Spleen (tissue), 11 donors: ENCODE measurements around the gene RIPK4. TPM values are rescaled to one million over a fixed set of nuclear protein-coding genes. Genes with fewer than 3 reads are reported as not detected.

Experiments used
- DNase-seq: peaks from one replicate; pipeline ENCODE4 v3.0.0-alpha.2; 2020
- H3K27ac ChIP-seq, 8 donors: fragments of 200-600 bp; sonication (generic) in 7 of 8; 1 replicate in 4 of 8; 2 replicates in 4 of 8; pipeline versions ENCODE4 v1.5.0 to v1.8.0; 2016 to 2021; ENCODE audit warnings: inconsistent platforms in 4 of 8, mild to moderate bottlenecking in 4 of 8, moderate library complexity in 1 of 8
- H3K27me3 ChIP-seq, 7 donors: fragments of 200-600 bp; sonication (generic) in 6 of 7; replicated peaks in 1 of 7; 1 replicate in 4 of 7; 2 replicates in 3 of 7; pipeline versions ENCODE4 v1.5.0 to v1.8.0; 2016 to 2021; ENCODE audit warnings: inconsistent platforms in 3 of 7, mild to moderate bottlenecking in 1 of 7
- H3K36me3 ChIP-seq, 6 donors: fragments of 200-600 bp; sonication (generic) in 5 of 6; 1 replicate in 4 of 6; 2 replicates in 2 of 6; pipeline versions ENCODE4 v1.5.0 to v1.8.0; 2016 to 2021; ENCODE audit warnings: inconsistent platforms in 2 of 6
- H3K4me1 ChIP-seq, 6 donors: fragments of 200-600 bp; sonication (generic) in 5 of 6; 1 replicate in 3 of 6; 2 replicates in 3 of 6; pipeline versions ENCODE4 v1.5.0 to v1.8.0; 2016 to 2021; ENCODE audit warnings: inconsistent platforms in 3 of 6
- H3K4me3 ChIP-seq, 8 donors: fragments of 200-600 bp; sonication (generic) in 7 of 8; 1 replicate in 4 of 8; 2 replicates in 4 of 8; pipeline versions ENCODE4 v1.5.0 to v1.8.0; 2016 to 2021; ENCODE audit warnings: inconsistent platforms in 4 of 8, mild to moderate bottlenecking in 4 of 8, moderate library complexity in 2 of 8
- H3K9me3 ChIP-seq, 8 donors: fragments of 200-600 bp; sonication (generic) in 7 of 8; 1 replicate in 4 of 8; 2 replicates in 4 of 8; pipeline versions ENCODE4 v1.5.0 to v1.8.0; 2016 to 2021; ENCODE audit warnings: inconsistent platforms in 4 of 8
- POLR2A ChIP-seq, 3 donors: fragments of 450-650 bp; IDR thresholded peaks; one replicate each; pipeline ENCODE4 v1.5.1; 2017; ENCODE audit warnings: antibody characterized with exemption in 3 of 3, mild to moderate bottlenecking in 1 of 3
- POLR2AphosphoS5 ChIP-seq, 3 donors: sonication (generic); formaldehyde crosslinking; IDR thresholded peaks; one replicate each; pipeline ENCODE4 v1.5.1; 2017; ENCODE audit warnings: antibody characterized with exemption in 3 of 3
- WGBS, 5 donors: extraction: QIAGEN DNeasy Blood & Tissue Kit in 3 of 5; methylation state at CpG; one replicate each; pipeline versions ENCODE4 v1.1.5 to v1.1.7; 2013 to 2018; 5-methylcytosine and 5-hydroxymethylcytosine counted together
- intact Hi-C: fragments of 100-400 bp; cut with DNase I; formaldehyde crosslinking; loops from one replicate; pipeline ENCODE4 v1.15.0; 2023; ENCODE audit warnings: low total_unique reads
- polyA plus RNA-seq, 3 donors: library from polyadenylated mRNA; stranded (reverse); fragments of 200-250 nt; gene quantifications; one replicate each; pipeline ENCODE4 v1.2.1, GENCODE V29; 2013
- total RNA-seq, 7 donors: library from RNA; depleted of rRNA in 3 of 7; stranded (reverse); fragments of >200 nt in 3 of 7; fragmentation: NEBNext Ultra II Directional in 4 of 7; extraction: Animal tissue kit (Norgen Biotek cat#: 25700) in 4 of 7; gene quantifications; one replicate each; pipeline versions ENCODE4 v1.1.0 to v1.2.1, GENCODE V29; 2016 to 2021
- TF ChIP-seq, protein P1 (sequence below), 11 experiments: fragments of 200-600 bp in 7 of 11; fragments of 450-650 bp in 4 of 11; sonication (generic) in 4 of 11; IDR thresholded peaks in 8 of 11; conservative IDR thresholded peaks in 3 of 11; 1 replicate in 7 of 11; 2 replicates in 4 of 11; pipeline versions ENCODE4 v1.4.0 to v1.8.0; 2016 to 2021; ENCODE audit warnings: antibody characterized with exemption in 11 of 11, inconsistent platforms in 4 of 11, mild to moderate bottlenecking in 1 of 11
- donor health status: healthy with polysubstance abuse.
- donor health status: DM: no; HTN: no; CAD: no; lungs with moderate emphysema.
- donor health status: DM: no; HTN: no; CAD: no.
- donor health status: Bipolar disorder and iron deficiency.
- donor health status: healthy.
- donor health status: DM: no; HTN: no; CAD: no.
- donor health status: DM: yes; HTN: yes; CAD: no.

Gene RIPK4
- total and polyA plus RNA-seq, 10 donors: 0.02 to 0.06 (median 0.06) TPM; not detected in 7

DNA sequence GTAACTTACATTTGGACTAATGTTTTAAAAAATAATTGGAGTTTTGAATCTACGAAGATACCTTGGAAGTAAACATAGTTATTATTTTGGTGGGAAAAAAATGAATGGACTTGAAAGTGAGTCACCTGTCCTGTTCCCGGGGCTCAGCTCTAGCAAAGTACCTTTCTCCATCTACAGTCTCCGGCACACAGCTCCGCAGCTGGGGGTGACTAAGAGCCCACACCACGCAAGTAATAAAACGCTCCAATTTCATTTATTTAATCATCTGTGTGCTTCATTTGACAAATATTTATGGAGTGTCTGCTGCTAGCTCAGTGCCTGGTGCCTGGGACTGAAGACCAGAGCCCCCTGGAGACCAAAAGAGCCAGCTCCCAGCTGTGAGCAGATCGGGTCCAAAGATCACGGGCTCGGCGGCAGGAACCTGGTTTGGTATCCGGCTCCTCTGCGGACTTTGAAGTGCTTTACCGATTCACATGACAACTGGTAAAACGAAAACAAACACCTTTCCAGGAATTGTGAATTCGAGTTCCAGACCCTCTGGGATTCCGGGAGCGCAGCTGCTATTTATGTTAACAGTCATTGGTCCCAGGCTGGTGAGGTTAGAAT, 1.7 kb upstream of the RIPK4 start:
- Histone ChIP-seq H3K27ac (no peak overlapping the region), H3K27me3 (peaks cover 0 to 100% (median 72%) of the 10 kb centered on the region in 7 donors), H3K36me3 (no peaks in the 10 kb centered on the region), H3K4me1 (peaks cover 17 to 39% (median 32%) of the 10 kb centered on the region in 6 donors), H3K4me3 (peak overlapping the region in 5 of 8 donors; percentile 5 to 60 (median 18)), H3K9me3 (peaks cover 0 to 3% (median 0%) of the 10 kb centered on the region in 8 donors)
- TF ChIP-seq POLR2AphosphoS5 (IDR thresholded peaks at IDR 0.05): no peak
- TF ChIP-seq, protein P1, sequence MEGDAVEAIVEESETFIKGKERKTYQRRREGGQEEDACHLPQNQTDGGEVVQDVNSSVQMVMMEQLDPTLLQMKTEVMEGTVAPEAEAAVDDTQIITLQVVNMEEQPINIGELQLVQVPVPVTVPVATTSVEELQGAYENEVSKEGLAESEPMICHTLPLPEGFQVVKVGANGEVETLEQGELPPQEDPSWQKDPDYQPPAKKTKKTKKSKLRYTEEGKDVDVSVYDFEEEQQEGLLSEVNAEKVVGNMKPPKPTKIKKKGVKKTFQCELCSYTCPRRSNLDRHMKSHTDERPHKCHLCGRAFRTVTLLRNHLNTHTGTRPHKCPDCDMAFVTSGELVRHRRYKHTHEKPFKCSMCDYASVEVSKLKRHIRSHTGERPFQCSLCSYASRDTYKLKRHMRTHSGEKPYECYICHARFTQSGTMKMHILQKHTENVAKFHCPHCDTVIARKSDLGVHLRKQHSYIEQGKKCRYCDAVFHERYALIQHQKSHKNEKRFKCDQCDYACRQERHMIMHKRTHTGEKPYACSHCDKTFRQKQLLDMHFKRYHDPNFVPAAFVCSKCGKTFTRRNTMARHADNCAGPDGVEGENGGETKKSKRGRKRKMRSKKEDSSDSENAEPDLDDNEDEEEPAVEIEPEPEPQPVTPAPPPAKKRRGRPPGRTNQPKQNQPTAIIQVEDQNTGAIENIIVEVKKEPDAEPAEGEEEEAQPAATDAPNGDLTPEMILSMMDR (IDR thresholded peaks at IDR 0.05 in 8 of 11, conservative IDR thresholded peaks at IDR 0.05 in 3 of 11): peak in 1 of 11 experiments; percentile 11
- 1 to 3% (median 2%) methylated on average over 17 of the region's 17 CpGs for WGBS, 5 donors
- no peak for DNase-seq
- intact Hi-C loops: no loop called here

GRCh38 chr21:41767606-41768436, 969 bp upstream of the RIPK4 start:
- 3 to 6% (median 4%) methylated on average over 20 to 26 of the region's 26 CpGs for WGBS, 5 donors
- intact Hi-C loops: no loop called here
- TF ChIP-seq, protein P1 (IDR thresholded peaks at IDR 0.05 in 8 of 11, conservative IDR thresholded peaks at IDR 0.05 in 3 of 11): no peak
- no peak for TF ChIP-seq POLR2A (IDR thresholded peaks at IDR 0.05)
- no peak for TF ChIP-seq POLR2AphosphoS5 (IDR thresholded peaks at IDR 0.05)
- H3K27me3 ChIP-seq: peaks cover 0 to 100% (median 78%) of the 10 kb centered on the region in 7 donors
- H3K36me3 ChIP-seq: no peaks in the 10 kb centered on the region
- peak overlapping the region in 3 of 8 donors; percentile 5 to 60 (median 26) for H3K4me3 ChIP-seq
- H3K4me1 ChIP-seq: peaks cover 17 to 46% (median 32%) of the 10 kb centered on the region in 6 donors
- no peak overlapping the region for H3K27ac ChIP-seq
- peaks cover 0 to 3% (median 0%) of the 10 kb centered on the region in 8 donors for H3K9me3 ChIP-seq
- no peak for DNase-seq

- peaks cover 25 to 62% (median 45%) of the 10 kb centered on the region in 6 donors for H3K4me1 ChIP-seq
Observed at GRCh38 chr21:41765973-41766882, 624 bp downstream of the RIPK4 start.

More at GRCh38 chr21:41765973-41766882, 624 bp downstream of the RIPK4 start:
- peak overlapping the region in 7 of 8 donors; percentile 9 to 65 (median 22) for H3K4me3 ChIP-seq
- WGBS, 5 donors: 7 to 28% (median 11%) methylated on average over 33 to 88 of the region's 88 CpGs
- no peak overlapping the region for H3K27ac ChIP-seq
- intact Hi-C loops: no loop called here
- DNase-seq: peak; percentile 50
- peaks cover 0 to 3% (median 0%) of the 10 kb centered on the region in 8 donors for H3K9me3 ChIP-seq
- H3K36me3 ChIP-seq: no peaks in the 10 kb centered on the region
- peaks cover 0 to 100% (median 84%) of the 10 kb centered on the region in 7 donors for H3K27me3 ChIP-seq
- no peak for TF ChIP-seq POLR2A (IDR thresholded peaks at IDR 0.05)
- TF ChIP-seq, protein P1 (IDR thresholded peaks at IDR 0.05 in 8 of 11, conservative IDR thresholded peaks at IDR 0.05 in 3 of 11): no peak
- TF ChIP-seq POLR2AphosphoS5 (IDR thresholded peaks at IDR 0.05): no peak
